Gastroesophageal sphincter (tissue), 4 donors: ENCODE measurements around the gene PYM1. TPM values are rescaled to one million over a fixed set of nuclear protein-coding genes. Genes with fewer than 3 reads are reported as not detected.

Experiments
- ATAC-seq: fragments of 150-250 bp; one replicate; pipeline ENCODE4 v1.9.1; 2016; ENCODE audit warnings: mild to moderate bottlenecking, moderate library complexity
- H3K27ac ChIP-seq, 4 donors: fragments of 200-600 bp; sonication (generic) in 3 of 4; 1 replicate in 3 of 4; 2 replicates in 1 of 4; pipeline ENCODE4 v1.5.1; 2016 to 2019
- H3K27me3 ChIP-seq: fragments of 200-600 bp; sonication (generic); one replicate; pipeline ENCODE4 v1.5.1; 2019
- H3K36me3 ChIP-seq, 2 donors: fragments of 200-600 bp; sonication (generic); one replicate each; pipeline ENCODE4 v1.5.1; 2019; ENCODE audit warnings: control low read depth in 1 of 2
- H3K4me1 ChIP-seq, 3 donors: fragments of 200-600 bp; sonication (generic); 1 replicate in 2 of 3; 2 replicates in 1 of 3; pipeline ENCODE4 v1.5.1; 2016 to 2019; ENCODE audit warnings: control low read depth in 2 of 3
- H3K4me3 ChIP-seq, 2 donors: fragments of 200-600 bp; sonication (generic); one replicate each; pipeline ENCODE4 v1.5.1; 2019; ENCODE audit warnings: mild to moderate bottlenecking in 1 of 2, moderate library complexity in 1 of 2
- H3K9me3 ChIP-seq, 3 donors: fragments of 200-600 bp; sonication (generic); one replicate each; pipeline ENCODE4 v1.5.1; 2017 to 2019; ENCODE audit warnings: control low read depth in 2 of 3
- EP300 ChIP-seq: sonication (generic); formaldehyde crosslinking; IDR thresholded peaks from one replicate; pipeline ENCODE4 v1.6.1; 2017; ENCODE audit warnings: antibody characterized with exemption, mild to moderate bottlenecking
- POLR2A ChIP-seq, 2 donors: fragments of 450-650 bp; IDR thresholded peaks; one replicate each; pipeline ENCODE4 v1.6.1; 2017; ENCODE audit warnings: antibody characterized with exemption in 2 of 2, mild to moderate bottlenecking in 2 of 2, moderate library complexity in 1 of 2
- POLR2AphosphoS5 ChIP-seq: sonication (generic); formaldehyde crosslinking; IDR thresholded peaks from one replicate; pipeline ENCODE4 v1.6.1; 2017; ENCODE audit warnings: antibody characterized with exemption
- WGBS, 2 donors: methylation state at CpG; one replicate each; pipeline ENCODE4 v1.1.5; 2018; ENCODE audit warnings: low coverage in 1 of 2; 5-methylcytosine and 5-hydroxymethylcytosine counted together
- total RNA-seq, 4 donors: library from RNA; depleted of rRNA; stranded (reverse); fragments of >200 nt; gene quantifications; one replicate each; pipeline ENCODE4 v1.1.0, GENCODE V29; 2016
- TF ChIP-seq, protein P1 (sequence below), 4 experiments: fragments of 200-600 bp in 2 of 4; fragments of 450-650 bp in 2 of 4; sonication (generic) in 1 of 4; IDR thresholded peaks; one replicate each; pipeline ENCODE4 v1.5.1; 2017 to 2019; ENCODE audit warnings: antibody characterized with exemption in 4 of 4, mild to moderate bottlenecking in 2 of 4, moderate library complexity in 2 of 4

PYM1 gene
- total RNA-seq, 4 donors from 2014 or later, result 20.8 to 30.2 (median 26.8) TPM

- Histone ChIP-seq H3K36me3 (peaks cover 0 to 26% of the 10 kb centered on the region in 2 donors), H3K4me1 (no peaks in the 10 kb centered on the region), H3K27me3 (no peaks in the 10 kb centered on the region), H3K4me3 (no peak overlapping the region), H3K27ac (no peak overlapping the region), H3K9me3 (no peaks in the 10 kb centered on the region)
- WGBS, 2 donors, result 86 to 97% methylated on average over 5 to 6 of the region's 7 CpGs
- ATAC-seq, result no peak
- TF ChIP-seq, protein P1, sequence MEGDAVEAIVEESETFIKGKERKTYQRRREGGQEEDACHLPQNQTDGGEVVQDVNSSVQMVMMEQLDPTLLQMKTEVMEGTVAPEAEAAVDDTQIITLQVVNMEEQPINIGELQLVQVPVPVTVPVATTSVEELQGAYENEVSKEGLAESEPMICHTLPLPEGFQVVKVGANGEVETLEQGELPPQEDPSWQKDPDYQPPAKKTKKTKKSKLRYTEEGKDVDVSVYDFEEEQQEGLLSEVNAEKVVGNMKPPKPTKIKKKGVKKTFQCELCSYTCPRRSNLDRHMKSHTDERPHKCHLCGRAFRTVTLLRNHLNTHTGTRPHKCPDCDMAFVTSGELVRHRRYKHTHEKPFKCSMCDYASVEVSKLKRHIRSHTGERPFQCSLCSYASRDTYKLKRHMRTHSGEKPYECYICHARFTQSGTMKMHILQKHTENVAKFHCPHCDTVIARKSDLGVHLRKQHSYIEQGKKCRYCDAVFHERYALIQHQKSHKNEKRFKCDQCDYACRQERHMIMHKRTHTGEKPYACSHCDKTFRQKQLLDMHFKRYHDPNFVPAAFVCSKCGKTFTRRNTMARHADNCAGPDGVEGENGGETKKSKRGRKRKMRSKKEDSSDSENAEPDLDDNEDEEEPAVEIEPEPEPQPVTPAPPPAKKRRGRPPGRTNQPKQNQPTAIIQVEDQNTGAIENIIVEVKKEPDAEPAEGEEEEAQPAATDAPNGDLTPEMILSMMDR (IDR thresholded peaks at IDR 0.05), result no peak
- TF ChIP-seq POLR2A (IDR thresholded peaks at IDR 0.05) (no peak), POLR2AphosphoS5 (no peak), EP300 (no peak)
Measured at GRCh38 chr12:55901881-55902490, 25.7 kb downstream of the PYM1 start.

GRCh38 chr12:55899082-55899481 lies 28.6 kb downstream of the PYM1 start:
- Histone ChIP-seq H3K36me3 (peaks cover 0 to 26% of the 10 kb centered on the region in 2 donors), H3K4me1 (no peaks in the 10 kb centered on the region), H3K27ac (no peak overlapping the region), H3K4me3 (no peak overlapping the region), H3K9me3 (no peaks in the 10 kb centered on the region), H3K27me3 (no peaks in the 10 kb centered on the region)
- TF ChIP-seq EP300, result no peak
- TF ChIP-seq POLR2A (IDR thresholded peaks at IDR 0.05), result no peak
- no peak for TF ChIP-seq POLR2AphosphoS5
- TF ChIP-seq, protein P1 (IDR thresholded peaks at IDR 0.05), result no peak
- 56 to 90% methylated on average over 2 of the region's 2 CpGs for WGBS, 2 donors
- no peak for ATAC-seq

DNA sequence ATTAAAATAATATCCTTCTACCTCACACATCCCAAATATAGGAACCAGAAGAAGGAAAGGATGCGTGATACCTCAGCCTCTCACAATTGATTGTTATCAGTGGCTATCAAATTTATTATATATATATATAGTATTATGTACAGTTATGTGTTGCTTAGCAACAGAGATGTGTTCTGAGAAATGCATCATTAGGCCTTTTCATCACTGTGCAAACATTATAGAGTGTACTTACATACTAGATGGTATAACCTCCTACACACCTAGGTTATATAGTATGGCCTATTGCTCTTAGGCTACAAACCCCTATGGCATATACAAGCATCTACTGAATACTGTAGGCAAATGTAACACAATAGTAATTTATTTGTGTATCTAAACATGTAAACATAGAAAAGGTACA lies 34.0 kb downstream of the PYM1 start:
- Histone ChIP-seq H3K27me3 (no peaks in the 10 kb centered on the region), H3K9me3 (no peaks in the 10 kb centered on the region), H3K27ac (no peak overlapping the region), H3K4me3 (no peak overlapping the region), H3K4me1 (no peaks in the 10 kb centered on the region), H3K36me3 (no peaks in the 10 kb centered on the region)
- no peak for TF ChIP-seq EP300
- TF ChIP-seq POLR2A (IDR thresholded peaks at IDR 0.05), result no peak
- TF ChIP-seq, protein P1 (IDR thresholded peaks at IDR 0.05), result no peak
- no peak for TF ChIP-seq POLR2AphosphoS5
- 91 to 100% methylated on average over 1 of the region's 1 CpG for WGBS, 2 donors
- no peak for ATAC-seq

GRCh38 chr12:55891310-55891709 lies 36.4 kb downstream of the PYM1 start:
- Histone ChIP-seq H3K4me3 (no peak overlapping the region), H3K9me3 (no peaks in the 10 kb centered on the region), H3K27ac (no peak overlapping the region), H3K4me1 (no peaks in the 10 kb centered on the region), H3K27me3 (no peaks in the 10 kb centered on the region), H3K36me3 (no peaks in the 10 kb centered on the region)
- WGBS, 2 donors, result 89 to 93% methylated on average over 2 to 4 of the region's 4 CpGs
- TF ChIP-seq, protein P1 (IDR thresholded peaks at IDR 0.05), result no peak
- TF ChIP-seq EP300 (no peak), POLR2AphosphoS5 (no peak), POLR2A (IDR thresholded peaks at IDR 0.05) (no peak)
- no peak for ATAC-seq

- H3K36me3 ChIP-seq, result no peaks in the 10 kb centered on the region
- no peak for ATAC-seq
- 78% methylated on average over 1 of the region's 1 CpG; no CpG with 5 or more reads in 1 of the 2 donors for WGBS, 2 donors
- no peaks in the 10 kb centered on the region for H3K27me3 ChIP-seq
- TF ChIP-seq POLR2A (IDR thresholded peaks at IDR 0.05) (no peak), POLR2AphosphoS5 (no peak), EP300 (no peak)
- TF ChIP-seq, protein P1 (IDR thresholded peaks at IDR 0.05), result no peak
- no peak overlapping the region for H3K27ac ChIP-seq
- H3K4me3 ChIP-seq, result no peak overlapping the region
- H3K4me1 ChIP-seq, result no peaks in the 10 kb centered on the region
- no peaks in the 10 kb centered on the region for H3K9me3 ChIP-seq
Measured at GRCh38 chr12:55885113-55885512, 42.6 kb downstream of the PYM1 start.
